HepG2 (cell line): ENCODE results near the gene MMP24OS. TPM values are rescaled to one million over a fixed set of nuclear protein-coding genes. Genes with fewer than 3 reads are reported as not detected.

Experiments used
- CBX5 ChIP-seq: sonication (generic); formaldehyde crosslinking; IDR thresholded peaks from 2 replicates; pipeline ENCODE4 v1.4.0; 2020; ENCODE audit warnings: missing genetic modification reagents, borderline replicate concordance
- CHCHD3 ChIP-seq: sonication (generic); formaldehyde crosslinking; IDR thresholded peaks from 2 replicates; pipeline ENCODE4 v1.8.0; 2022; ENCODE audit warnings: mild to moderate bottlenecking, missing genetic modification reagents, moderate library complexity
- MTF2 ChIP-seq: sonication (generic); formaldehyde crosslinking; IDR thresholded peaks from 2 replicates; pipeline ENCODE4 v1.5.0; 2020; ENCODE audit warnings: missing genetic modification reagents, borderline replicate concordance
- NCOR1 ChIP-seq: fragments of 200-600 bp; sonication (generic); IDR thresholded peaks from 2 replicates; pipeline ENCODE4 v1.7.0; 2017; ENCODE audit warnings: antibody characterized with exemption, low read length, borderline replicate concordance
- PAWR ChIP-seq: sonication (generic); formaldehyde crosslinking; IDR thresholded peaks from 2 replicates; pipeline ENCODE4 v1.4.0; 2020; ENCODE audit warnings: missing genetic modification reagents, mild to moderate bottlenecking, borderline replicate concordance
- RAD21 ChIP-seq: fragments of 450-650 bp; formaldehyde crosslinking; IDR thresholded peaks from 2 replicates; pipeline ENCODE4 v1.5.0; 2020; ENCODE audit warnings: mild to moderate bottlenecking
- REXO4 ChIP-seq: sonication (generic); formaldehyde crosslinking; IDR thresholded peaks from 2 replicates; pipeline ENCODE4 v1.8.0; 2022; ENCODE audit warnings: missing genetic modification reagents, mild to moderate bottlenecking, borderline replicate concordance
- SMC3 ChIP-seq: IDR thresholded peaks from 2 replicates; pipeline ENCODE4 v1.6.1; 2011; ENCODE audit warnings: low read length, improper control_type of control experiment
- SNAI1 ChIP-seq: sonication (generic); formaldehyde crosslinking; IDR thresholded peaks from 2 replicates; pipeline ENCODE4 v1.5.0; 2020; ENCODE audit warnings: mild to moderate bottlenecking, missing genetic modification reagents, borderline replicate concordance
- TARDBP ChIP-seq: sonication (generic); formaldehyde crosslinking; IDR thresholded peaks from 2 replicates; pipeline ENCODE4 v1.8.0; 2022; ENCODE audit warnings: mild to moderate bottlenecking, missing genetic modification reagents
- YEATS2 ChIP-seq: sonication (generic); formaldehyde crosslinking; IDR thresholded peaks from 2 replicates; pipeline ENCODE4 v1.4.0; 2020; ENCODE audit warnings: missing genetic modification reagents, borderline replicate concordance
- ZNF337 ChIP-seq: sonication (generic); formaldehyde crosslinking; IDR thresholded peaks from 2 replicates; pipeline ENCODE4 v1.5.1; 2020; ENCODE audit warnings: missing genetic modification reagents, low read depth, mild to moderate bottlenecking, borderline replicate concordance
- ZNF383 ChIP-seq: sonication (generic); formaldehyde crosslinking; IDR thresholded peaks from 2 replicates; pipeline ENCODE4 v1.4.0; 2020; ENCODE audit warnings: missing genetic modification reagents, mild to moderate bottlenecking, borderline replicate concordance
- ZNF709 ChIP-seq: sonication (generic); formaldehyde crosslinking; IDR thresholded peaks from 2 replicates; pipeline ENCODE4 v1.5.0; 2020; ENCODE audit warnings: mild to moderate bottlenecking, missing genetic modification reagents
- ZZZ3 ChIP-seq: sonication (generic); formaldehyde crosslinking; IDR thresholded peaks from 2 replicates; pipeline ENCODE4 v1.4.0; 2020; ENCODE audit warnings: missing genetic modification reagents, mild to moderate bottlenecking, borderline replicate concordance
- polyA plus RNA-seq, 8 experiments: library from polyadenylated mRNA; depleted of rRNA in 3 of 8; stranded (reverse) in 7 of 8; unstranded in 1 of 8; fragments of >200 nt; fragmentation: Illumina TruSeq in 4 of 8; extraction: Trizol in 4 of 8; gene quantifications; 2 replicates each; pipeline versions ENCODE4 v1.2.1 to v1.2.3, GENCODE V29; 2011 to 2016; ENCODE audit warnings: low read depth in 4 of 8, missing spikeins in 1 of 8, mixed read lengths in 1 of 8; ENCODE audit not compliant: insufficient read depth in 1 of 8
- total RNA-seq, 5 experiments: library from RNA; depleted of rRNA; stranded (reverse); fragments of >200 nt; fragmentation: Illumina TruSeq; extraction: Trizol; gene quantifications; 2 replicates each; pipeline ENCODE4 v1.2.3, GENCODE V29; 2016; ENCODE audit warnings: low read depth in 1 of 5
- TF ChIP-seq, protein P1 (sequence below): sonication (generic); formaldehyde crosslinking; IDR thresholded peaks from 2 replicates; pipeline ENCODE4 v1.4.0; 2020; ENCODE audit warnings: missing genetic modification reagents
- TF ChIP-seq, protein P2 (sequence below): sonication (generic); formaldehyde crosslinking; IDR thresholded peaks from 2 replicates; pipeline ENCODE4 v1.4.0; 2020; ENCODE audit warnings: missing genetic modification reagents, borderline replicate concordance
- TF ChIP-seq, protein P3 (sequence below): sonication (generic); formaldehyde crosslinking; IDR thresholded peaks from 2 replicates; pipeline ENCODE4 v1.5.0; 2020; ENCODE audit warnings: mild to moderate bottlenecking, low read depth, missing genetic modification reagents, borderline replicate concordance
- TF ChIP-seq, protein P4 (sequence below): sonication (generic); formaldehyde crosslinking; IDR thresholded peaks from 2 replicates; pipeline ENCODE4 v1.5.0; 2020; ENCODE audit warnings: mild to moderate bottlenecking, missing genetic modification reagents, moderate library complexity
- TF ChIP-seq, protein P5 (sequence below): sonication (generic); formaldehyde crosslinking; IDR thresholded peaks from 2 replicates; pipeline ENCODE4 v1.4.0; 2020; ENCODE audit warnings: missing genetic modification reagents, low read depth, mild to moderate bottlenecking, borderline replicate concordance

The MMP24OS gene
- total and polyA plus RNA-seq, 2 of the 13 experiments (the other 11 are each of a cell fraction or from before 2014, with no cell fraction given), result 6.0 to 8.5 TPM

DNA sequence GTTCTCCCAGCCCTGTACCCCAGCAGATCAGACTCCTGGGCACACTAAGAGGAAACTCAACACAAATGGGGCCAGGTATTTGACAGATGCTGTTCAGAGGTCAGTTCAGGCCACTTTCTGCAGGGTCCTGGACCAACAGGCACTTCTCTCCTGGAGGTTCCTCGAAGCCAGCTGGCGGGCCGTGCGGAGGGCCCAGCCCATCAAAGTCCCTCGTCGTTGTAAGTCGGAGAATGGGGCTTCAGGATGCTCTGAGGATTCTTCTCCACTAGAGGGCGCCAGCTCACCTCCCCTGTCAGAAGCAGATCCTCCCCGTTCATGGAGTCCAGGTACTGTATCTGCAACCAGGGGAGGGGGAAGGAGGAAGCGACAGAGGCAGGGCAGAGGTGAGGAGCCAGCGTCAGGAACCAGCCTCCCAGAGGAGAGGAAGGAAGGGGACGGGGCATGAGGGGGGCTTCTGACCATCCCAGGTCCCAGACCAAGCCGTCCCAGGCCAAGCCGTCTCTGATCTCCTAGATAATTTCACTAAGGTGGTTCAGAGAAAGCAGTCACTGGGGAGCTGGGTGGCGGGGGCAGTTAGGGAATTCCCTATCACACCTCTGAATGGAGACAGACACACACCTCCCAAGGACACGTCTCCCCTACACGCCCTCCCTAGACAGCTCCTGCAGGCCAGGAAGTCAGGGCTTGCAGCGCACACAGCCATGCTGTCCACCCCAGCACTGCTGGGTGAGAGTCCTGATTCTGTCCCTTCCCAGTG, 26.0 kb upstream of the MMP24OS start (continued):
- TF ChIP-seq, protein P1, sequence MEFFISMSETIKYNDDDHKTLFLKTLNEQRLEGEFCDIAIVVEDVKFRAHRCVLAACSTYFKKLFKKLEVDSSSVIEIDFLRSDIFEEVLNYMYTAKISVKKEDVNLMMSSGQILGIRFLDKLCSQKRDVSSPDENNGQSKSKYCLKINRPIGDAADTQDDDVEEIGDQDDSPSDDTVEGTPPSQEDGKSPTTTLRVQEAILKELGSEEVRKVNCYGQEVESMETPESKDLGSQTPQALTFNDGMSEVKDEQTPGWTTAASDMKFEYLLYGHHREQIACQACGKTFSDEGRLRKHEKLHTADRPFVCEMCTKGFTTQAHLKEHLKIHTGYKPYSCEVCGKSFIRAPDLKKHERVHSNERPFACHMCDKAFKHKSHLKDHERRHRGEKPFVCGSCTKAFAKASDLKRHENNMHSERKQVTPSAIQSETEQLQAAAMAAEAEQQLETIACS (CRISPR knock-in tag), result no peak
- TF ChIP-seq PAWR (CRISPR knock-in tag) (no peak), CHCHD3 (CRISPR knock-in tag) (peak; percentile 48; the same call in 1 of the 2 replicates), ZNF337 (CRISPR knock-in tag) (no peak), YEATS2 (CRISPR knock-in tag) (peak; percentile 76; the same call in 1 of the 2 replicates), NCOR1 (no peak), ZNF383 (no peak), CBX5 (no peak; the same call in 1 of the 2 replicates), RAD21 (peak; percentile 98), SNAI1 (CRISPR knock-in tag) (no peak), ZZZ3 (no peak), TARDBP (CRISPR knock-in tag) (no peak), REXO4 (CRISPR knock-in tag) (no peak), SMC3 (peak; percentile 99), MTF2 (CRISPR knock-in tag) (no peak), ZNF709 (CRISPR knock-in tag) (0 out of 2 replicates have a peak, but pooled peaks have one; percentile 42)
- TF ChIP-seq, protein P2, sequence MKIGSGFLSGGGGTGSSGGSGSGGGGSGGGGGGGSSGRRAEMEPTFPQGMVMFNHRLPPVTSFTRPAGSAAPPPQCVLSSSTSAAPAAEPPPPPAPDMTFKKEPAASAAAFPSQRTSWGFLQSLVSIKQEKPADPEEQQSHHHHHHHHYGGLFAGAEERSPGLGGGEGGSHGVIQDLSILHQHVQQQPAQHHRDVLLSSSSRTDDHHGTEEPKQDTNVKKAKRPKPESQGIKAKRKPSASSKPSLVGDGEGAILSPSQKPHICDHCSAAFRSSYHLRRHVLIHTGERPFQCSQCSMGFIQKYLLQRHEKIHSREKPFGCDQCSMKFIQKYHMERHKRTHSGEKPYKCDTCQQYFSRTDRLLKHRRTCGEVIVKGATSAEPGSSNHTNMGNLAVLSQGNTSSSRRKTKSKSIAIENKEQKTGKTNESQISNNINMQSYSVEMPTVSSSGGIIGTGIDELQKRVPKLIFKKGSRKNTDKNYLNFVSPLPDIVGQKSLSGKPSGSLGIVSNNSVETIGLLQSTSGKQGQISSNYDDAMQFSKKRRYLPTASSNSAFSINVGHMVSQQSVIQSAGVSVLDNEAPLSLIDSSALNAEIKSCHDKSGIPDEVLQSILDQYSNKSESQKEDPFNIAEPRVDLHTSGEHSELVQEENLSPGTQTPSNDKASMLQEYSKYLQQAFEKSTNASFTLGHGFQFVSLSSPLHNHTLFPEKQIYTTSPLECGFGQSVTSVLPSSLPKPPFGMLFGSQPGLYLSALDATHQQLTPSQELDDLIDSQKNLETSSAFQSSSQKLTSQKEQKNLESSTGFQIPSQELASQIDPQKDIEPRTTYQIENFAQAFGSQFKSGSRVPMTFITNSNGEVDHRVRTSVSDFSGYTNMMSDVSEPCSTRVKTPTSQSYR (CRISPR knock-in tag), result peak; percentile 24; the same call in 1 of the 2 replicates
- TF ChIP-seq, protein P3, sequence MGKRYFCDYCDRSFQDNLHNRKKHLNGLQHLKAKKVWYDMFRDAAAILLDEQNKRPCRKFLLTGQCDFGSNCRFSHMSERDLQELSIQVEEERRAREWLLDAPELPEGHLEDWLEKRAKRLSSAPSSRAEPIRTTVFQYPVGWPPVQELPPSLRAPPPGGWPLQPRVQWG (CRISPR knock-in tag), result no peak
- TF ChIP-seq, protein P4, sequence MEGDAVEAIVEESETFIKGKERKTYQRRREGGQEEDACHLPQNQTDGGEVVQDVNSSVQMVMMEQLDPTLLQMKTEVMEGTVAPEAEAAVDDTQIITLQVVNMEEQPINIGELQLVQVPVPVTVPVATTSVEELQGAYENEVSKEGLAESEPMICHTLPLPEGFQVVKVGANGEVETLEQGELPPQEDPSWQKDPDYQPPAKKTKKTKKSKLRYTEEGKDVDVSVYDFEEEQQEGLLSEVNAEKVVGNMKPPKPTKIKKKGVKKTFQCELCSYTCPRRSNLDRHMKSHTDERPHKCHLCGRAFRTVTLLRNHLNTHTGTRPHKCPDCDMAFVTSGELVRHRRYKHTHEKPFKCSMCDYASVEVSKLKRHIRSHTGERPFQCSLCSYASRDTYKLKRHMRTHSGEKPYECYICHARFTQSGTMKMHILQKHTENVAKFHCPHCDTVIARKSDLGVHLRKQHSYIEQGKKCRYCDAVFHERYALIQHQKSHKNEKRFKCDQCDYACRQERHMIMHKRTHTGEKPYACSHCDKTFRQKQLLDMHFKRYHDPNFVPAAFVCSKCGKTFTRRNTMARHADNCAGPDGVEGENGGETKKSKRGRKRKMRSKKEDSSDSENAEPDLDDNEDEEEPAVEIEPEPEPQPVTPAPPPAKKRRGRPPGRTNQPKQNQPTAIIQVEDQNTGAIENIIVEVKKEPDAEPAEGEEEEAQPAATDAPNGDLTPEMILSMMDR (CRISPR knock-in tag), result peak; percentile 100
- TF ChIP-seq, protein P5, sequence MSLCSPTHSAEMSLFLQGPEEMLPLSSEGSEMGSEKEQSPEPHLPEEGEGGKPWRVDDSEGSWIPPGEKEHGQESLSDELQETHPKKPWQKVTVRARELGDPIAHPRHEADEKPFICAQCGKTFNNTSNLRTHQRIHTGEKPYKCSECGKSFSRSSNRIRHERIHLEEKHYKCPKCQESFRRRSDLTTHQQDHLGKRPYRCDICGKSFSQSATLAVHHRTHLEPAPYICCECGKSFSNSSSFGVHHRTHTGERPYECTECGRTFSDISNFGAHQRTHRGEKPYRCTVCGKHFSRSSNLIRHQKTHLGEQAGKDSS, result 0 out of 2 replicates have a peak, but pooled peaks have one; percentile 67
